LNCAP (cell line): ENCODE measurements around the gene DGKG.

Experiments
- TF ChIP-seq, protein P1 (sequence below): fragments of 450-650 bp; IDR thresholded peaks from 2 replicates; pipeline ENCODE4 v1.5.1; 2017; ENCODE audit warnings: mild to moderate bottlenecking

Gene DGKG

DNA sequence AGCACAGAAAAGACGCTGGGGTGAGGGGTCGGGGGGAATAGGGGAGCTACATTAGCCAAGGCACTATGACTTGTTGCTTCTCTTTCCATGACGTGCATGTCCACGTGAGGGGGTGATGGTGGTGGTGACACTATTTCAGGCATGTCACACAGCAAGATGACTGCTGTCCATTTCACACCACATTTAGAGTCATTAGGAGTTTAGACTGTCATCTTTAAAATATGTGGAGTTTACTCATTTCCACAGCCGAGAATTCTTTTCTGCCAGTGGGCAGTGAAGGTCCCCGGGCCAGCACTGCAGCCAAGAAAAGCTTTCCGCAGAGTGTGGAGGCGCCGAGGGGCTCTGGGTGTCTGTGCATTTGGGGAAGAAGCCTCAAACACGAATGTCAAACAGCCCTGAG, 954 bp upstream of the DGKG start:
- TF ChIP-seq, protein P1, sequence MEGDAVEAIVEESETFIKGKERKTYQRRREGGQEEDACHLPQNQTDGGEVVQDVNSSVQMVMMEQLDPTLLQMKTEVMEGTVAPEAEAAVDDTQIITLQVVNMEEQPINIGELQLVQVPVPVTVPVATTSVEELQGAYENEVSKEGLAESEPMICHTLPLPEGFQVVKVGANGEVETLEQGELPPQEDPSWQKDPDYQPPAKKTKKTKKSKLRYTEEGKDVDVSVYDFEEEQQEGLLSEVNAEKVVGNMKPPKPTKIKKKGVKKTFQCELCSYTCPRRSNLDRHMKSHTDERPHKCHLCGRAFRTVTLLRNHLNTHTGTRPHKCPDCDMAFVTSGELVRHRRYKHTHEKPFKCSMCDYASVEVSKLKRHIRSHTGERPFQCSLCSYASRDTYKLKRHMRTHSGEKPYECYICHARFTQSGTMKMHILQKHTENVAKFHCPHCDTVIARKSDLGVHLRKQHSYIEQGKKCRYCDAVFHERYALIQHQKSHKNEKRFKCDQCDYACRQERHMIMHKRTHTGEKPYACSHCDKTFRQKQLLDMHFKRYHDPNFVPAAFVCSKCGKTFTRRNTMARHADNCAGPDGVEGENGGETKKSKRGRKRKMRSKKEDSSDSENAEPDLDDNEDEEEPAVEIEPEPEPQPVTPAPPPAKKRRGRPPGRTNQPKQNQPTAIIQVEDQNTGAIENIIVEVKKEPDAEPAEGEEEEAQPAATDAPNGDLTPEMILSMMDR: no peak

DNA sequence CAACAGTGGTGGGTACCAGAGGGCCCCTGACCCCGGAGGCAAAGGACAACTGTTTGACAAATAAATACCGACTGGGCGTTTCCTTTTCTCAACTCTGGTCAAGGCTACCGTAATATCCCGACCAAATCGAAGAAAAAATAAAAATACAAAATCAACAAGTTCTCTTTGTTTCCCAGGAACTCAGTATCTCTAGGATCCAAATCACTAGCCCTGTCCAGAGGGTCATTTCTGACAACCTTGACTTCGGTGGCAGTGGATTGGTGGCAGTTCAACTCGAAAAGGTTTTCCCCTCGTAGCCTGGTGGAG, 456 bp upstream of the DGKG start:
- TF ChIP-seq, protein P1: no peak

GRCh38 chr3:186361246-186361761, 730 bp downstream of the DGKG start:
- TF ChIP-seq, protein P1: no peak

DNA sequence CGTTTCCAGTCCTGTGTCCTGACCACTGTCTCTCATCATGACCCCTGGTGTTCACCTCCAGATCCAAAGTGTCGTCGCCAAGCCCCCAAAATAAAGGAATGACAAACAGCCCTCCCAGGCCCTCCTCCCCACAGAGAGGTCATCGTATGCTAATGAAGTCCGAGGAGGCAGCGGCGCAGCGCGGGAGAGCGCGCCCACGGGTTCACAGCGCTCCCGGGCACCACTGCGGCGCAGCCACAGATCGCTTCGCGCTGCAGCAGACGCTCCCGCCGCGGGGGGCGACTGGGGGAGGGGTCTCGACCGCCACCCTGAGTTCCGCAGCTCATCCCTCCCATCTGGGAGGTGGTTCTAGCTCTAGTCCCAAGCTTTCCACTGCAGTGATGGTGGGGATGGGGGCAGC, 1.3 kb downstream of the DGKG start:
- TF ChIP-seq, protein P1: no peak

DNA sequence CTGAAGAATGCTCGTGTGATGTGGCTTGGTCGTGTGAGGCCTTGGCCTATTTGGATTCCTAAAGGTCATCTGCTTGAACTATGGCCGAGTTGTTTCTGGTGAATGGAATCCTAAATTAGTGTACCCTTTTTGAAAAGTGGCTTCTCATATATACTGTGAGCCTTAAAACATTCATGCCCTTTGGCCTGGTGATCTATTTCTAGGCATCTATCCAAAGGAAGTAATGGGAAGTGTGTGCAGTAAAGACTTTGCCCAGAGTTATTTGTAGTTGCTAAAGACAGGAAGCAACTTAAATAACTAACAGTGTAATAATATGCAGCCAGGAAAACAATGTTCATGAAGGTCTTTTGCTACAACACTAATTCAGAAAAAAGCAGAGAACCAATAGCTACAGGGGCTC, 3.0 kb downstream of the DGKG start:
- TF ChIP-seq, protein P1: no peak

- TF ChIP-seq, protein P1: no peak
Measured at GRCh38 chr3:186356152-186356551, 5.9 kb downstream of the DGKG start.

- TF ChIP-seq, protein P1: no peak
Measured at GRCh38 chr3:186354100-186354499, 7.9 kb downstream of the DGKG start.

GRCh38 chr3:186352369-186352768, 9.7 kb downstream of the DGKG start:
- TF ChIP-seq, protein P1: no peak
